HG03039 (cell line): ENCODE data around the gene SPNS1.
"Not testable (repeated sequence)": the region's sequence is repeated elsewhere in the genome, so short reads cannot be mapped to it uniquely, and the experiment has no call there.

Source experiments
- ATAC-seq: cut with Tn5 transposase; IDR thresholded peaks from one replicate; pipeline ENCODE4 v1.9.1; 2021; ENCODE audit warnings: mild to moderate bottlenecking, moderate library complexity; ENCODE audit not compliant: unreplicated experiment

Gene SPNS1

DNA sequence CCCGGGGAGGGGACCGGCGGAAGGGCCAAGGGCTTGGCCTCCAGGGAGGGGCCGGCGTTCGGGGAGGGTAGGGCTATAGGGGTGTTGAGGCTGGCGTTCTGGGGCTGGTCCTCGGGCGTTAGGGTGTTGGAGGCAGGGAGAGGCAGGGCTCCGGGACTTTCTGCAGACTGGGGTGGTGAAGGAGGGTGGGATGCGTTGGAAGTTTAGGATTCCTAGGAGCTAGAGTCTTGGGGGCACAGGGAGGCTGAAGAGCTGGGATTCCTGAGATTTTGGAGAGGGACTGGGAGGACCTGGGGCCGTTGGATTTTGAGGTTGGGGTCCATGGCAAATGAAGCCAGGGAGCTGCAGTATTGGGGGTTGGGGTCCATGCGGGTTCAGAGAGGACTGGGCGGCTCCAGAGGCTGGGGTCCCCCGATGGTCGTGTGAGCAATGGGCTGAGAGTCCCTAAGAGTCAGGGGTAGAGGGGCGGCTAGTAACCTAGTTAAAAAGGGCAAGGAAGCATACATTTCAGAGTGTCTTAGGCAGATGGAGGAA lies 23.1 kb upstream of the SPNS1 start:
- ATAC-seq, result peak; percentile 5

DNA sequence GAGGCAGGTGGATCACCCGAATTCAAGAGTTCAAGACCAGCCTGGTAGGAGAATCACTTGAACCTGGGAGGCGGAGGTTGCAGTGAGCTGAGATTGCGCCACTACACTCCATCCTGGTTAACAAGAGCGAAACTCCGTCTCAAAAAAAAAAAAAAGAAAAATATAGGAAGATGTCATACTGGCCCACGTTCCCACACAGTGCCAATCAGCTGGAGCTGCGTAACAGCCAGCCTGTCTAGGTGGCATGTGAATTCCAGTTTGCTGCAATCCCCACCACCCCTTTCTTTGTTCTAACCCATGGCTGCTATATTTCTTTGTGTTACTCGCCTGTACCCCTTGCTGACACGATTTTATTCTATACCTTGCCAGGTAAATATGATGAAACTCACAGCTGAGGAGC lies 16.4 kb upstream of the SPNS1 start:
- ATAC-seq, result no peak

DNA sequence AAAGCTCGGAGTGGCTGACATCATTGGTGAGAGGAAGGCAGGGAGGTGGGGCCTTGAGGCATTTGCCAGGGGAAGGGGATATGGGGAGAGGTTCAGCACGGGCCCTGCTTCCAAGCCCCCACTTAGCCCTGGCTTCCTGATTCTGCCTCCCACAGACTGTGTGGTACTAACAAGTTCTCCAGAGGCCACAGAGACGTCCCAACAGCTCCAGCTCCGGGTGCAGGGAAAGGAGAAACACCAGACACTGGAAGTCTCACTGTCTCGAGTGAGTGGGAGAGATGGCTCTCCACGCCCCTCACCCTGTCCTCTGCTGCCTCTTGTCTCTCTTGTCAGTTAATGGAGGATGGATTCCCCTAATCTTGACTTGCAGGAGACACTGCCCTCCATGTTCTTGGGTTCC lies 15.7 kb upstream of the SPNS1 start:
- no peak for ATAC-seq

DNA sequence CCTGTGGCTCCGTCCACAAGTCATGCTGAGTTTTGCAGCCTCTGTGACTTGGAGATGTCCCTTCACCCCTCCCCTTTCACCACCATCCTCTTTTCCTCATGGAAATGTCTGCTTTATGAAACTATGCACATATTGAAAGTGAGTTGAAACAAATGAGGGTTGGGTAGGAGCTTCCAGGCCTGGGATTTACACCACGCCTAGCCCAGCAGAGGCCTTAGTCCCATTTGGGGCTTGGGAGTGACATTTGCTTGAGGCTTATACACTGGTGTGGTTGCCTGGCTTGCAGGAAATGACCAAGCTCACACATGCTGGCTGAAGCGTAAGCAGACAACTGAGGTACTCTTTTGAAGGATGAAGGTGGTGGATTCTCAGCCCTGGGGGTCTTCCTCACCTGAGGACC lies 10.5 kb upstream of the SPNS1 start:
- no peak for ATAC-seq

DNA sequence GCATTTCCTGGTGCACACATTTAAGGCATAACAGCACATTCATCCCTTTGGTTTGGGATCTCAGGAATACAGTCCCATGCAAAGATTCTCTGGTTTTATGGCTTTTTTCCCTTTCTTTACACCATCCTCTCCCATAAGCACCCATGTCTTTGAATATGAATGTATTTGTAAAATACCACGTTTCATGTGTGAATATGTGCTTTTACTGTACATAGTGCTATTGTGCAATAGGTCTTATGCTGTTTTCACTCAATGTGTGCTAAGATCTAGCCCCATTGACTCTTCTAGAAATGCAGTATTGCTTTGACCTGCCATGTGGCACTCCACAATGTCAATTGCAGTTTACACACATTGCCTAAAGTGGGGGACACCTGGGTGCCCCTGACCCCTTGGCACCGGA lies 10.1 kb upstream of the SPNS1 start:
- no peak for ATAC-seq

DNA sequence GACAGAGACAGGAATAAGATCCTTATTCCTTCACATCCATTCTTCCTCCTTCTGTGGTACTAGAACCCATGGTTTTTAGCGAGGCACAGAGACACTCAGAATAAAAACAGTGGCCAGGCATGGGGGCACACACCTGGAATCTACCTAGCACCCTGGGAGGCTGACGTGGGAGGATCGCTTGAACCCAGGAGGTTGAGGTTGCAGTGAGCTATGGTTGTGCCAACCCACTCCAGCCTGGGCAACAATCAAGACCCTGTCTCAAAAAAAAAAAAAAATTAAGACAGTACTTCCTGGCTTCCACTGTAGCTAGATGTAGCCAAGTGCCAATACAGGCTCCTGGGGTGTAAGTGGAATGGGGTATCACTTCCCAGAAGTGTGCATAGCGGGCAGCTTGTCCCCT lies 7.4 kb upstream of the SPNS1 start:
- no peak for ATAC-seq

DNA sequence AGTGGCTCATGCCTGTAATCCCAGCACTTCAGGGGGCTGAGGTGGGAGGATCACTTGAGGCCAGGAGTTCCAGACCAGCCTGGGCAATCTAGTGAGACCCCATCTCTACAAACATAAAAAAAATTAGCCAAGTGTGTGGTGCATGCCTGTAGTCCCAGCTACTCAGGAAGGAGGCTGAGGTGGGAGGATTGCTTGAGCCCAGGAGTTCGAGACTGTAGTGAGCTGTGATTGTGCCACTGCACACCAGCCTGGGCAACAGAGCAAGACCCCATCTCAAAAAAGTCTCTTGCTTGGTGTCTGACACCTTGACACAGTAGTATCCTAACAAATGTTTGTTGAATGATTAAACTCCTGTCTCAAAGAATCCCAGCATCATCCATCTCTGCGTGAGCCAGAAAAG lies 4.9 kb upstream of the SPNS1 start:
- ATAC-seq, result not testable (repeated sequence)

DNA sequence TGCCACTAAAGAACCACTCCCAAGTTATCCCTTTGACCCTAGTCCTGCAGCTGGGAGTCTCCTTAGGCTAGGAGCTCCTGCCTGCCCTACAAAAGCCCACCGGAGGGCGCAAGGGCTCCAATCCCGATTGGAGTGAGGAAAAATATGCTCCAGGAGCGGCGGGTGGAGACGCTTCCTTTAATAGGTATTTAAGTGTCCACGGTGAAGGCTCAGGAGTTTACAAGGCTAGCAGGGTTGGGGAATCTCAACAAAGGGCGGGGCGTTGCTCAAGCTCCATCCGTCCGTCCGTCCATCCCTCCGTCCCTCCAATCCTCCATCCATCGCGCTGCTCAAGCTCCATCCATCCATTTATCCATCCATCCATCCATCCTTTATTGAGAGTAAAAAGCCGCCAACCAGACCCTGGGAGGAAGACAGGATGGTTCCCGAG lies 556 bp upstream of the SPNS1 start:
- ATAC-seq, result no peak

DNA sequence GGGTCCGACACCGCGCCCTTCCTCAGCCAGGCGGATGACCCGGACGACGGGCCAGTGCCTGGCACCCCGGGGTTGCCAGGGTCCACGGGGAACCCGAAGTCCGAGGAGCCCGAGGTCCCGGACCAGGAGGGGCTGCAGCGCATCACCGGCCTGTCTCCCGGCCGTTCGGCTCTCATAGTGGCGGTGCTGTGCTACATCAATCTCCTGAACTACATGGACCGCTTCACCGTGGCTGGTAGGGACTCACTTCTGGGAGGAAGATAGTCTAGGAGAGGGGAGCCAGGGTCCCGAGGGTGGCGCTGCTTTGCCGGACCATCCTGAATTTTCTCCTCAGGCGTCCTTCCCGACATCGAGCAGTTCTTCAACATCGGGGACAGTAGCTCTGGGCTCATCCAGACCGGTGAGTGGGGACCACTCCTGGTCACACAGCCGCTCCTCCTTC lies 601 bp downstream of the SPNS1 start:
- peak; percentile 24 for ATAC-seq

DNA sequence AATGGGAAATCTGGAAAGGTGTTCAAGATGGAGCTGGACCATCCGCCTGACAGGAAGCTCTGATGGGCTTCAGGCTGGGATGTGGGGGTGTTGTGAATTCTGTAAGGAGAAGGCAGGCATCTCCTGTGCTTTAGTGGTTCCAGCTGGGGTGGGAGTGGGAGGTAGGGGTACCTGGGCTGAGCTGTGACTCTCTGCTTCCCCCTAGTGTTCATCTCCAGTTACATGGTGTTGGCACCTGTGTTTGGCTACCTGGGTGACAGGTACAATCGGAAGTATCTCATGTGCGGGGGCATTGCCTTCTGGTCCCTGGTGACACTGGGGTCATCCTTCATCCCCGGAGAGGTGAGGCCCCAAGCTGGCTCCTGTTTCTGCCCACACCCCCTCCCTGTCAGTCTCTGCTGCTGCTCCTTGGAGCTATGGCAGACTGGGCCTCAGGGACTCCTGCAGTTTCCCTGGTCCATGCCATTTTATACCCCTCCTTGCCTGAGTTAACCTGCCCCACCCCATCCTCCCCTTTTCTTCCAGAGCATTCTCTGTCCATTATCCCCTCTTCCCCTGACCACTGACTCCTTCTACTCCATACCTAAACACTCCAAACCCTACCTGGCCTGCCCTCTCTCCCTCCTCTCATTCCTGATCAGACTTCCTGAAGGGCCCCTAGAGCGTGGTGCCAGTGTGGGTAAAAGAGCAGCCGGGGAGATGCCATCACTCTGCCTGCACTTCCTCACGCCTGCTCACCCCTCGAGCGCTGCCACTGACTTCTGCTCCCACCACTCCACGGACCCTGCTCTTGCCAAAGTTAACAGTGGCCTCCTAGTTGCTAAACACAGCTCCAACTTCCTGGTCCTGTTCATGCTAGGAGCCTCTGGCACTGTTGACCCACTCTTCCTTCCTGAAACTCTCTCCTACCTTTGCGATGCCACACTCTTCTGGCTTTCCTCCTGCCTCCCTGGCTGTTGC lies 3.4 kb downstream of the SPNS1 start:
- no peak for ATAC-seq

DNA sequence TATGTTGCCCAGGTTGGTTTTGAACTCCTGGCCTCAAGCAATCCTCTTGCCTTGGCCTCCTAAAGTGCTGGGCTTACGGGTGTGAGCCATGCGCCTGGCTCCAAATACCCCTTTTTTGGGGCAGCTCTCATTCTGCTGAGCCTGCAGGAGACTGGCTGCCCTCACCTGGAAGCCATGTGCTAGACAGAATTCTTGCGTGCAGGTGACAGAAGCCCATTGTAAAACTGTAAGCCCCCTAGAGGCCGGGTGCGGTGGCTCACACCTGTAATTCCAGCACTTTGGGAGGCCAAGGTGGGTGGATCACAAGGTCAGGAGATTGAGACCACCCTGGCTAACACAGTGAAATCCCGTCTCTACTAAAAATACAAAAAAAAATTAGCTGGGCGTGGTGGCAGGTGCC lies 5.8 kb downstream of the SPNS1 start:
- ATAC-seq, result not testable (repeated sequence)

DNA sequence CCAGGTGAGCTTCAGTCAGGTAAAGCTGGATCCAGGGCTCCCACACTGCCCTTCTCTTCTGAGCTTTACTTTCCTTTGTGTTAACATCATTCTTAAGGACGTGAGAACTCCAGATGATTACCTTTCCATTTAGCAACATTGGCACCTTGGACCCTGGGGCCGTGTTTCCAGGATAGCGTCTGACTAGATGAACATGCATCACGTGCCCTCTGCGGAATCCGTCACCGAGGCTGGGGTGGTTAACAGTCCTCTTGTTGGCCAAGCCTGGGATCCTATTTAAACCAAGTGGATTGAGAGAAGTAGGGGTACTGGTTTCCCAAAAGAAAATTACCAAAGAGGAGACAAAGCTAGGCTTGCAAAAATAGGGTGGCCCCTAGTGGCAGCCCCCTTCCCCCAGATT lies 6.4 kb downstream of the SPNS1 start:
- no peak for ATAC-seq

DNA sequence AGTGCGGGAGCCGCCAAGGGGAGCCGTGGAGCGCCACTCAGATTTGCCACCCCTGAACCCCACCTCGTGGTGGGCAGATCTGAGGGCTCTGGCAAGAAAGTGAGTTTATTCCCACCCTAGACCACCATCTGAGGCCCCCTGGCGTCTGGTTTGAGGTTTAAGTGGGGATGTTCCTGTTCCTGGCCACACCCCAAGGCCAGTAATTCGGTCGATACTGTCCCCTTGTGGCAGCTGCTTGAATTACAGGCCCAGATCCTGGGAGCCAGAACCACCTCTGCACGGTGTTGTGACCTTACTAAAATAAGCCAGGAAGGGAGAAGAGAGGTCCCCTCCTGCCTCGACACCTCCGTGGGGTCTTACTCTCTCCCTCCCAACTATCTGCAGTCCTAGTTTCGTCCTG lies 6.9 kb downstream of the SPNS1 start:
- ATAC-seq, result no peak

DNA sequence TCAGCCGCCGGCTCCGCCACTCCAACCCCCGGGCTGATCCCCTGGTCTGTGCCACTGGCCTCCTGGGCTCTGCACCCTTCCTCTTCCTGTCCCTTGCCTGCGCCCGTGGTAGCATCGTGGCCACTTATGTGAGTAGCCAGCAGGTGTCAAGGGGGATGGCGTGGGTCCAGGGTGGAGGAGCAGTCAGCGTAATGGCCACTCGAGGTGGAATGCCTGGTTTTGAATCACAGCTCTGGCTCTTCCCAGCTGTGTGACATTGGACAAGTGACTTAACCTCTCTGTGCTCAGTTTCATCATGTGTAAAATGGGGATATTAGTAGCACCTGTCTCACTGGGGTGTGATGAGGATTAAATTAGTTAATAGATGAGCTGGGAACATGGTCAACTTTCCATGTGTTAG lies 7.8 kb downstream of the SPNS1 start:
- no peak for ATAC-seq

DNA sequence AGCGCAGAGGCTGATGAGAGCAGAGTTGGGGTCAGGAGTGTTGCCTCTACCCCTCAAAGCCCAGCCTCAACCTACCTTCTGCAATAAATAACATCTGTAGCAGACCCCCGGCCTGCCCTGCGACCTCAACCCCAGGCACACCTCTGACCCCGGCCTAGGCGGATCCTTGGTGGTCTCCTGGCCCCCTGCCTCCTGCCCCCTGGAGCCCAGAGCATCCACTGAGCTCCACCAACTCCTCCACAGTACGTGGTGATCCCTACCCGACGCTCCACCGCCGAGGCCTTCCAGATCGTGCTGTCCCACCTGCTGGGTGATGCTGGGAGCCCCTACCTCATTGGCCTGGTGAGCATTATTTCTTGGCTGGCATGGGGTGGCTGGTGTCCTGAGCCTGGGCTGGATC lies 8.4 kb downstream of the SPNS1 start:
- ATAC-seq, result no peak

DNA sequence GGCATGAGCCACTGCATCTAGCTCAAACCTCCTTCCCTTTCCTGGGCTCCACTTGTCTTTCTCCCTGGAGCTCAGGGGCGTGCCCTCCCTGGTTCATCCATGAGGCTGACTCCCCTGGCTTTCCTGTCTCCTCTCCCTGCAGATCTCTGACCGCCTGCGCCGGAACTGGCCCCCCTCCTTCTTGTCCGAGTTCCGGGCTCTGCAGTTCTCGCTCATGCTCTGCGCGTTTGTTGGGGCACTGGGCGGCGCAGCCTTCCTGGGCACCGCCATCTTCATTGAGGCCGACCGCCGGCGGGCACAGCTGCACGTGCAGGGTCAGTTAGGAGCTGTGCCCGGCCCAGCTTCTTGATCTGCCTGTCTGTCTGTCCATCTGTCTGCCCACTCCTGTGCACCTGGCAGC lies 9.1 kb downstream of the SPNS1 start:
- no peak for ATAC-seq

DNA sequence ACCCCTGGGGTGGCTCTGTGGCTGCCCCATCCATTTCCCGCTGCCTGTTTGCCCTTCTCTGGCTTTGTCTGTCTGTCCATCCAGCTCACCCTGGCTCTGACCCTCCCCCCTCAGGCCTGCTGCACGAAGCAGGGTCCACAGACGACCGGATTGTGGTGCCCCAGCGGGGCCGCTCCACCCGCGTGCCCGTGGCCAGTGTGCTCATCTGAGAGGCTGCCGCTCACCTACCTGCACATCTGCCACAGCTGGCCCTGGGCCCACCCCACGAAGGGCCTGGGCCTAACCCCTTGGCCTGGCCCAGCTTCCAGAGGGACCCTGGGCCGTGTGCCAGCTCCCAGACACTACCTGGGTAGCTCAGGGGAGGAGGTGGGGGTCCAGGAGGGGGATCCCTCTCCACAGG lies 9.5 kb downstream of the SPNS1 start:
- no peak for ATAC-seq

DNA sequence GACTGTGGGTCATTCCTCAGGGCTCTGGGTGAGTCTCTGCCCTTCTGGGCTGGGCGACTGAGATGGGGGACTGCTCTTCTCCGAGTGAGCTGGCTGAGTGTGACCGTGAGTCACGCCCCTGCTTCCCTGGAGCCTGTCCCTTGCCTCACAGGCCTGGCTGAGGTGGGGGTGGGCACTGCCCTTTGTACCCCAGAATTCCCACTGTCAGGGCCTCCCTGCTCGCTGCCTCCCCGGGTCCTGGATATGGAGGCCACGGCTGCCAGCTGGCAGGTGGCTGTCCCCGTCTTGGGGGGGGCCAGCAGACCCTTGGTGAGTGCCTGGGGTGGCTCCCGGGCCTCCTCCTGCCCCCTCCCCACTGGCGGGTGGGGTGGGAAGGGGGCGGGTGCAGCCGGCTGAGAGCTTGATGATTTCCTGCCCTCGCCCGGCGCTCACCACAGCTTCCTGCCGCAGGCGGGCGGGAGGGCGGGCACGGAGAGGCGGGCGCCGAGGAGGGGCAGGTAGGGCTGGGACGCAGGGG lies 10.1 kb downstream of the SPNS1 start, which contains the start of gene LAT:
Gene LAT, plus strand, starts transcription at position 434 of the 517 bp plus-strand sequence. CDS start 366 bp downstream, outside the sequence.
- ATAC-seq, result no peak

DNA sequence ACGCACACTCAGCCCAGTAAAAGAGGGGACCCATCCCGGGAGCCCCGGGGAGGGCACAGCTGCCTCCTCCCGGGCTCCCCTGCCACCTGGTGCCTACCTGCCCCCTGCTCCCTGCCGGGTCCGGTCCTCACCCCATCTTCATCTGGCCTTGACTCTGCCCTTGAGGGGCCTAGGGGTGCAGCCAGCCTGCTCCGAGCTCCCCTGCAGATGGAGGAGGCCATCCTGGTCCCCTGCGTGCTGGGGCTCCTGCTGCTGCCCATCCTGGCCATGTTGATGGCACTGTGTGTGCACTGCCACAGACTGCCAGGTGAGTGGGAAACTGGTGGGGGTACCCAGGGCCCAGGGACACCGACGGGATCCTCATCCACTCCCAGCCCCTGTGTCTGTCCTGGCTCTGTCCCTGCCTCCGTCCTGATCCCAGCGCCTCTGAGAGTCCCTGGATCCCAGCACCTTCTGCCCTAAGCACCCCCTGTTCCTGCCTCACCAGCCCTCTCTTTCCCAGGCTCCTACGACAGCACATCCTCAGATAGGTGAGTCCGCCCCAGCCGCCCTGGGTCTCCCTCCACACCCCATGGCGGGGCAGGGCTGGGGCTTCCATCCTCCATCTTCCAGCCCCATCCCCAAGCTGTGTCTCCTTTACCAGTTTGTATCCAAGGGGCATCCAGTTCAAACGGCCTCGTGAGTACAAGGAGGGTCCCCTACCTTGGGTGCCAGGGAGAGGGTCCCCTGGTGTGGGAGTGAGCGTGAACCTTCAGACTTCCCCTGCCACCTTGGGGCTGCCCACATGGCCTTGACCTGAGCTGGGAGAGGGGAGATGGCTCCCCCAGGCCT lies 10.8 kb downstream of the SPNS1 start:
- no peak for ATAC-seq

DNA sequence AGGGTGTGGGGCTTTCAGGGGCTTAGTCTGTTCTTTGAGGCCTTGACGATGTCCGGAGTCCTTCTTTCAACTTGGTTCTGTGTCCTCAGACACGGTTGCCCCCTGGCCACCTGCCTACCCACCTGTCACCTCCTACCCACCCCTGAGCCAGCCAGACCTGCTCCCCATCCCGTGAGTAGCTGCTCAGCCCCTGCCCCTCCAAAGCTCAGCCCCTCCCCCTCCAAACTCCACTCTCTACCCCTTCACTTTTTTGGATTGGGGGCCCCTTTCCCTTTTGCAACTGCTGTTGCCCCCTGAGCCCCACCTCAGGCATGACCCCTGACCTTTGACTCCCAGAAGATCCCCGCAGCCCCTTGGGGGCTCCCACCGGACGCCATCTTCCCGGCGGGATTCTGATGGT lies 11.5 kb downstream of the SPNS1 start:
- ATAC-seq, result no peak

DNA sequence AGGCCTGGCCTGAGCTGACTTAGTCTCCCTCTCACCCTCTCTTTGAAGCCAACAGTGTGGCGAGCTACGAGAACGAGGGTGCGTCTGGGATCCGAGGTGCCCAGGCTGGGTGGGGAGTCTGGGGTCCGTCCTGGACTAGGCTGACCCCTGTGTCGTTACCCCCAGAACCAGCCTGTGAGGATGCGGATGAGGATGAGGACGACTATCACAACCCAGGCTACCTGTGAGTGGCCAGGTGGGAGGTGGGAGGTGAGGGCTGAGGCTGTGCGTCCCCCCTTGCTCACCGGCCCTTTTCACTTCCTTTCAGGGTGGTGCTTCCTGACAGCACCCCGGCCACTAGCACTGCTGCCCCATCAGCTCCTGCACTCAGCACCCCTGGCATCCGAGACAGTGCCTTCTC lies 11.9 kb downstream of the SPNS1 start:
- ATAC-seq, result no peak
